Esophagus muscularis mucosa (tissue), 4 donors: ENCODE data around the gene TMEM72. TPM values are rescaled to one million over a fixed set of nuclear protein-coding genes. Genes with fewer than 3 reads are reported as not detected.

Source experiments
- DNase-seq: peaks from one replicate; pipeline ENCODE4 v3.0.0-alpha.2; 2017; ENCODE audit errors: extremely low spot score
- H3K27ac ChIP-seq, 4 donors: fragments of 200-600 bp; sonication (generic); replicated peaks in 1 of 4; 1 replicate in 3 of 4; 2 replicates in 1 of 4; pipeline ENCODE4 v1.5.1; 2016 to 2019; ENCODE audit warnings: mild to moderate bottlenecking in 1 of 4
- H3K27me3 ChIP-seq, 4 donors: fragments of 200-600 bp; sonication (generic); one replicate each; pipeline versions ENCODE4 v1.5.1 to v1.6.0; 2016 to 2019
- H3K36me3 ChIP-seq, 4 donors: fragments of 200-600 bp; sonication (generic); one replicate each; pipeline ENCODE4 v1.5.1; 2016 to 2019
- H3K4me1 ChIP-seq, 4 donors: fragments of 200-600 bp; sonication (generic); one replicate each; pipeline ENCODE4 v1.5.1; 2016 to 2019
- H3K4me3 ChIP-seq, 4 donors: fragments of 200-600 bp; sonication (generic); 1 replicate in 2 of 4; 2 replicates in 2 of 4; pipeline ENCODE4 v1.5.1; 2016 to 2019; ENCODE audit warnings: mild to moderate bottlenecking in 4 of 4, moderate library complexity in 1 of 4
- H3K9me3 ChIP-seq, 4 donors: fragments of 200-600 bp; sonication (generic); 1 replicate in 3 of 4; 2 replicates in 1 of 4; pipeline ENCODE4 v1.5.1; 2016 to 2019
- CTCF ChIP-seq, 3 experiments: fragments of 200-600 bp in 2 of 3; fragments of 450-650 bp in 1 of 3; sonication (generic) in 2 of 3; IDR thresholded peaks; one replicate each; pipeline ENCODE4 v1.5.1; 2017 to 2019; ENCODE audit warnings: antibody characterized with exemption in 3 of 3, mild to moderate bottlenecking in 2 of 3, moderate library complexity in 1 of 3
- EP300 ChIP-seq: sonication (generic); formaldehyde crosslinking; IDR thresholded peaks from one replicate; pipeline ENCODE4 v1.6.1; 2017; ENCODE audit warnings: antibody characterized with exemption
- POLR2A ChIP-seq: fragments of 450-650 bp; IDR thresholded peaks from one replicate; pipeline ENCODE4 v1.6.1; 2017; ENCODE audit warnings: antibody characterized with exemption, moderate library complexity, mild to moderate bottlenecking, low read depth
- POLR2AphosphoS5 ChIP-seq, 2 donors: sonication (generic); formaldehyde crosslinking; IDR thresholded peaks; one replicate each; pipeline ENCODE4 v1.6.1; 2017; ENCODE audit warnings: antibody characterized with exemption in 2 of 2
- WGBS: methylation state at CpG from one replicate; pipeline ENCODE4 v1.1.5; 2018; 5-methylcytosine and 5-hydroxymethylcytosine counted together
- intact Hi-C: fragments of 100-400 bp; cut with DNase I; formaldehyde crosslinking; loops from one replicate; pipeline ENCODE4 v1.15.1; 2023
- total RNA-seq, 4 donors: library from RNA; depleted of rRNA; stranded (reverse); fragments of >200 nt; gene quantifications; one replicate each; pipeline versions ENCODE4 v1.1.0 to v1.2.1, GENCODE V29; 2016

Gene TMEM72
- total RNA-seq, 4 donors from 2014 or later = not detected

GRCh38 chr10:44971935-44972757 lies 61.0 kb downstream of the TMEM72 start:
- peaks cover 55 to 77% (median 65%) of the 10 kb centered on the region in 4 donors for H3K4me1 ChIP-seq
- H3K27ac ChIP-seq = peak overlapping the region in 3 of 4 donors; percentile 88 to 92 (median 90)
- H3K9me3 ChIP-seq = no peaks in the 10 kb centered on the region
- intact Hi-C loops = loop anchor here (10.0 kb wide), 1 partner anchor 97 kb away; no protein-coding TSS in a partner anchor
- no peak overlapping the region for H3K4me3 ChIP-seq
- H3K27me3 ChIP-seq = no peaks in the 10 kb centered on the region
- TF ChIP-seq POLR2AphosphoS5 (IDR thresholded peaks at IDR 0.05) = no peak
- TF ChIP-seq EP300 = no peak
- TF ChIP-seq POLR2A = no peak
- no peak for TF ChIP-seq CTCF (IDR thresholded peaks at IDR 0.05)
- 93% methylated on average over 11 of the region's 12 CpGs for WGBS
- H3K36me3 ChIP-seq = peaks cover 9 to 51% (median 37%) of the 10 kb centered on the region in 4 donors
- DNase-seq = no peak

- intact Hi-C loops = loop anchor here (10.0 kb wide), 1 partner anchor 98 kb away; no protein-coding TSS in a partner anchor
- TF ChIP-seq CTCF (IDR thresholded peaks at IDR 0.05) (no peak), POLR2AphosphoS5 (IDR thresholded peaks at IDR 0.05) (no peak), EP300 (no peak), POLR2A (no peak)
- 88% methylated on average over 2 of the region's 6 CpGs for WGBS
- Histone ChIP-seq H3K4me3 (no peak overlapping the region), H3K9me3 (no peaks in the 10 kb centered on the region), H3K27ac (peak overlapping the region; percentile 88 to 92 (median 90)), H3K36me3 (peaks cover 9 to 58% (median 41%) of the 10 kb centered on the region in 4 donors), H3K4me1 (peaks cover 48 to 77% (median 65%) of the 10 kb centered on the region in 4 donors), H3K27me3 (no peaks in the 10 kb centered on the region)
- no peak for DNase-seq
Measured at GRCh38 chr10:44972874-44973306, 61.8 kb downstream of the TMEM72 start.

GRCh38 chr10:44973323-44974081 lies 62.4 kb downstream of the TMEM72 start:
- TF ChIP-seq POLR2A (no peak), CTCF (IDR thresholded peaks at IDR 0.05) (no peak), POLR2AphosphoS5 (IDR thresholded peaks at IDR 0.05) (no peak), EP300 (no peak)
- DNase-seq = no peak
- intact Hi-C loops = loop anchor here (10.0 kb wide), 1 partner anchor 99 kb away; no protein-coding TSS in a partner anchor
- WGBS = 72% methylated on average over 18 of the region's 18 CpGs
- Histone ChIP-seq H3K9me3 (no peaks in the 10 kb centered on the region), H3K4me1 (peaks cover 42 to 77% (median 66%) of the 10 kb centered on the region in 4 donors), H3K27ac (peak overlapping the region; percentile 88 to 92 (median 90)), H3K4me3 (peak overlapping the region in 1 of 4 donors; percentile 59), H3K27me3 (no peaks in the 10 kb centered on the region), H3K36me3 (peaks cover 9 to 60% (median 44%) of the 10 kb centered on the region in 4 donors)

GRCh38 chr10:44974082-44974627 lies 63.0 kb downstream of the TMEM72 start:
- Histone ChIP-seq H3K9me3 (no peaks in the 10 kb centered on the region), H3K4me3 (peak overlapping the region; percentile 57 to 80 (median 62)), H3K4me1 (peaks cover 40 to 77% (median 68%) of the 10 kb centered on the region in 4 donors), H3K27ac (peak overlapping the region; percentile 88 to 92 (median 90)), H3K27me3 (no peaks in the 10 kb centered on the region), H3K36me3 (peaks cover 9 to 60% (median 44%) of the 10 kb centered on the region in 4 donors)
- DNase-seq = no peak
- intact Hi-C loops = loop anchor here (10.0 kb wide), 1 partner anchor 99 kb away; no protein-coding TSS in a partner anchor
- TF ChIP-seq POLR2AphosphoS5 (IDR thresholded peaks at IDR 0.05) = no peak
- no peak for TF ChIP-seq EP300
- TF ChIP-seq CTCF (IDR thresholded peaks at IDR 0.05) = no peak
- no peak for TF ChIP-seq POLR2A
- 37% methylated on average over 7 of the region's 7 CpGs for WGBS
